HG03571 (cell line): ENCODE results near the gene ADM2.

Source experiments
- ATAC-seq: cut with Tn5 transposase; IDR thresholded peaks from one replicate; pipeline ENCODE4 v1.9.1; 2021; ENCODE audit not compliant: unreplicated experiment

The ADM2 gene

GRCh38 chr22:50523806-50524675 is 42.7 kb downstream of the ADM2 start:
- no peak for ATAC-seq

DNA sequence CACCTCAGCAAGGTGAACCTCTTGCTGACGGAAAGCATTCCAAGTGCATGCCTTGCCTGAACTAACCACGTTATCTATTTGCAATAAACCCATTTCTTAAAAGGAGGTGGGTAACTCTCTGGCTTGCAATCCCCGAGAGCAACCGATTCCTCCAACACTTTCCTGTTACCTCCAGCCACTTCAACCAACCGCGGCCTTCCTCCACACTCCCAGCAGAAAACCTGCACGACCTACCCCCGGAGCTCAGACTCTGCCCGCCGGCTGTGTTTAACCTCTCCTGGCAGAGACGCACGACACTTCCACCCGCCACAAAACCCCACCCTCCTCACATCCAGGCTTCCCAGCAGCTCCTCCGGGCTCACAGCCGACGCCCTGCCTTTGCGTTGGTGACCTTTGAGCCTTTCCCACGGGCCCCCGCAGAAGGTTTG is 43.3 kb downstream of the ADM2 start:
- no peak for ATAC-seq

- ATAC-seq = peak; percentile 36
Measured at GRCh38 chr22:50525104-50525857, 43.9 kb downstream of the ADM2 start, which contains the start of gene SCO2. Gene SCO2, minus strand, starts transcription at chr22:50525598. Its CDS starts 1,187 bp downstream, at chr22:50524411.

- ATAC-seq = peak; percentile 9
Measured at GRCh38 chr22:50525858-50526107, 44.4 kb downstream of the ADM2 start.

DNA sequence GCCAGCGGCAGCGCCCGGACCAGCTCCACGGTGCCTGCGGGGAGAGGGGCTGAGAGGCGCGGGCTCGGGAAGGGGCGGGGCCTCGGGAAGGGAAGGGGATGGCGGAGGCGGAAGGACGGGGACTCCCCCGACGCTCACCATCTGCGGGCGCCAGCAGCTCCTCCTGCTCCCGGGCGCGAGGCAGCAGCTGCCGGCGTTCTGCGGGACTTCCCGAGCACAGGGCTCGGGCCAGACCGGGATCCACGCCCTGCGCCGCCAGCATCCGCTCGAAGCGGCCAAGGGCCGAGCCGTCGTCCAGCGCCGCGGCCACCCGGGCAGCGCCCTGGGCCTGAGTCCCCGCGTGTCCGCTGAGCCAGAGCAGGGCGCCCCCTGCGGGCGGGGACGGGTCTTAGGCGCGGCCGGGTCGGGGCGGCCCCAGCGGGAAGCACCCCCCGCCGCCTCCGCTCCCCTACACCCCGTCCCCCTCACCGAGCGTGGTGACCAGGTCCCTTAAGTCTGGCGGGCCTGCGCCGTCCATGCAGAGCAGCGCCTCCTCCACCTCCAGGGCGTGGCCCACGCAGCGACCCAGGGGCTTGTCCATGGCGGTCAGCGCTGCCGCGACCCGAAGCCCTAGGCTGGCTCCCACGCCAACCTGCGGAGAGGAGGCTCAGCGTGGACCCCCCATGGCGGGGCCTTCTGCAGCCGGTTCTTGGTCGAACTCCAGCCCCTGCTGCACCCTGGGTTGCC is 44.9 kb downstream of the ADM2 start:
- ATAC-seq = peak; percentile 27

GRCh38 chr22:50526834-50527801 is 45.8 kb downstream of the ADM2 start:
- ATAC-seq = no peak

GRCh38 chr22:50527921-50528681 is 46.8 kb downstream of the ADM2 start:
- ATAC-seq = no peak

GRCh38 chr22:50528682-50529415 is 47.5 kb downstream of the ADM2 start:
- ATAC-seq = no peak

GRCh38 chr22:50529416-50529896 is 48.1 kb downstream of the ADM2 start:
- ATAC-seq = no peak

- no peak for ATAC-seq
Measured at GRCh38 chr22:50529897-50530579, 48.7 kb downstream of the ADM2 start, which contains the start of gene TYMP. Gene TYMP, minus strand, starts transcription at chr22:50530012. Its CDS starts 303 bp downstream, at chr22:50529709.

DNA sequence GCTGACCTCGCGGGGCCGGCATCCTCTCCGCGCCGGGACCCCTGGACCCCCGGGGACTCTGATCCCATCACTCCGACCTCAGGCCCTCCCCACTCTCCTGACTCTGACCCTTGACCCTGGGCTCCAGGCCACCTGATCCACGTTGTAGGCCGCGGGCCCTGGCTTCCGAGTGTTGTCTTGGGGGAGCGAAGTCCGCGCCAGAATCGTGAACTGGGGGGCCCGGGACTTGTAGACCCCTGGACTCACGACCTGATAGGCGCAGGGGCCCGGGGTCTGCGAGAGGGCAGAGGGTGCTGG is 49.2 kb downstream of the ADM2 start:
- no peak for ATAC-seq

- ATAC-seq = peak; percentile 26
Measured at GRCh38 chr22:50530877-50531545, 49.7 kb downstream of the ADM2 start.

DNA sequence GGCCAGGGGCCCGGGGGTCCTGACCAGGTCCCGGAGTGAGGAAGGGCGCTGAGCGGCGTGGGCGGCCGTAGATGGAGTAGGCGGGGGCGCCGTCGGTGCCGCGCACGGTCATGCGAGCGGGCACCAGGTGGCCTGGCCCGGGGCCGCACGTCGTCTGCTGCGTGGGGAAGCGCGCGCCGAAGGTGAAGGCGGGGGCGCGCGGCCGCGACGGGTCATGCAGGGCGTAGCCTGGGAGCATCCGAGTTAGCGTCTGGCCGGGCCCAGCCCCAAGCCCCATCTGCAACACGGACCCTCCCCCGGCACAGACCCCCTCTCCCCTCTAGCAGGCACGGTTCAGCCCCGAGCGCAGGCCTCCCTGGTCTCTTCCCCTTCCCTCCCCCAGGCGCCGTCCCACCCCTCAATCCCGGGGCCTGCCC is 50.2 kb downstream of the ADM2 start:
- no peak for ATAC-seq

- no peak for ATAC-seq
Measured at GRCh38 chr22:50531962-50532674, 50.8 kb downstream of the ADM2 start.

GRCh38 chr22:50532824-50533796 is 51.8 kb downstream of the ADM2 start:
- no peak for ATAC-seq
